Keratinocyte (primary cell): Measurements from ENCODE around the gene TEX51. TPM values are rescaled to one million over a fixed set of nuclear protein-coding genes. Genes with fewer than 3 reads are reported as not detected.

Experiments
- DNase-seq: peaks from one replicate; pipeline ENCODE4 v3.0.0-alpha.2; 2011; ENCODE audit warnings: low read depth, missing footprints, low spot score
- FAIRE-seq: peaks from 2 replicates; lab custom pipeline; 2011; peaks lifted over from hg19 to GRCh38; lab: Jason Lieb, UNC
- H2AFZ ChIP-seq: 2 replicates; pipeline ENCODE4 v1.6.0; 2012; ENCODE audit warnings: low read length, control low read depth, inconsistent platforms; ENCODE audit not compliant: control insufficient read depth
- H3K27ac ChIP-seq: 2 replicates; pipeline ENCODE4 v1.5.1; 2011; ENCODE audit warnings: low read length; ENCODE audit not compliant: control insufficient read depth, insufficient read depth
- H3K27me3 ChIP-seq: 3 replicates; pipeline ENCODE4 v1.6.0; 2011; ENCODE audit warnings: low read length; ENCODE audit not compliant: control insufficient read depth, insufficient read depth; ENCODE audit errors: extremely low read depth
- H3K36me3 ChIP-seq, 2 experiments: 2 replicates in 1 of 2; 3 replicates in 1 of 2; pipeline ENCODE4 v1.5.1; 2011; ENCODE audit warnings: low read length in 2 of 2, mild to moderate bottlenecking in 1 of 2; ENCODE audit not compliant: control insufficient read depth in 2 of 2, insufficient read depth in 2 of 2; ENCODE audit errors: extremely low read depth in 1 of 2
- H3K4me1 ChIP-seq: 3 replicates; pipeline ENCODE4 v1.5.1; 2011; ENCODE audit warnings: low read length; ENCODE audit not compliant: control insufficient read depth, insufficient read depth; ENCODE audit errors: extremely low read depth
- H3K4me2 ChIP-seq: 3 replicates; pipeline ENCODE4 v1.6.0; 2011; ENCODE audit warnings: low read depth, low read length; ENCODE audit not compliant: control insufficient read depth, insufficient read depth; ENCODE audit errors: extremely low read depth
- H3K4me3 ChIP-seq, 3 experiments: fragments of 200-600 bp in 1 of 3; sonication (generic) in 1 of 3; 2 replicates in 2 of 3; 3 replicates in 1 of 3; pipeline ENCODE4 v1.5.1; 2011 to 2016; ENCODE audit warnings: low read length in 3 of 3, mild to moderate bottlenecking in 3 of 3, control low read depth in 2 of 3, inconsistent platforms in 1 of 3, low read depth in 1 of 3, mixed read lengths in 1 of 3, mixed run types in 1 of 3, moderate library complexity in 1 of 3; ENCODE audit not compliant: control insufficient read depth in 2 of 3, insufficient read depth in 2 of 3; ENCODE audit errors: extremely low read depth in 1 of 3
- H3K79me2 ChIP-seq: 2 replicates; pipeline ENCODE4 v1.6.0; 2012; ENCODE audit warnings: low read length; ENCODE audit not compliant: control insufficient read depth, insufficient read depth
- H3K9ac ChIP-seq: 3 replicates; pipeline ENCODE4 v1.6.0; 2011; ENCODE audit warnings: low read length; ENCODE audit not compliant: control insufficient read depth, insufficient read depth; ENCODE audit errors: extremely low read depth
- H3K9me1 ChIP-seq: 3 replicates; pipeline ENCODE4 v1.6.0; 2011; ENCODE audit warnings: low read length; ENCODE audit not compliant: control insufficient read depth, insufficient read depth; ENCODE audit errors: extremely low read depth
- H3K9me3 ChIP-seq: 2 replicates; pipeline ENCODE4 v1.5.1; 2012; ENCODE audit warnings: low read depth, low read length; ENCODE audit not compliant: control insufficient read depth
- H4K20me1 ChIP-seq: 3 replicates; pipeline ENCODE4 v1.6.0; 2011; ENCODE audit warnings: low read length; ENCODE audit not compliant: control insufficient read depth, insufficient read depth; ENCODE audit errors: extremely low read depth
- EZH2 ChIP-seq: IDR thresholded peaks from one replicate; pipeline ENCODE4 v1.6.1; 2012; ENCODE audit warnings: inconsistent platforms, mild to moderate bottlenecking, low read length, moderate library complexity
- dilution Hi-C: fragments of 300-500 bp; cut with MboI; formaldehyde crosslinking; loops from one replicate; pipeline ENCODE4 v1.7.0; 2020; ENCODE audit warnings: low sequenced_read_pairs; ENCODE audit not compliant: extremely low pct_ligation_motif_present
- polyA plus RNA-seq, 5 experiments: library from polyadenylated mRNA; depleted of rRNA in 3 of 5; stranded (reverse) in 3 of 5; stranded (forward) in 1 of 5; unstranded in 1 of 5; fragments of >200 nt; gene quantifications; 1 replicate in 1 of 5; 2 replicates in 3 of 5; 3 replicates in 1 of 5; pipeline versions ENCODE4 v1.2.1 to v1.2.3, GENCODE V29; 2011 to 2012; ENCODE audit warnings: missing spikeins in 2 of 5, low read depth in 1 of 5, low replicate concordance in 1 of 5
- TF ChIP-seq, protein P1 (sequence below), 3 experiments: IDR thresholded peaks in 1 of 3; conservative IDR thresholded peaks in 1 of 3; optimal IDR thresholded peaks in 1 of 3; 2 replicates in 2 of 3; 3 replicates in 1 of 3; pipeline versions ENCODE3 to v1.5.1; 2011; ENCODE audit warnings: low read length in 3 of 3, mild to moderate bottlenecking in 3 of 3, moderate library complexity in 2 of 3, control low read depth in 1 of 3, inconsistent platforms in 1 of 3; ENCODE audit not compliant: insufficient read depth in 2 of 3; ENCODE audit errors: extremely low read depth in 1 of 3

TEX51 gene
- polyA plus RNA-seq, 1 donor (not counting 4 experiments of a cell fraction or from before 2014, with no cell fraction given), result not detected

DNA sequence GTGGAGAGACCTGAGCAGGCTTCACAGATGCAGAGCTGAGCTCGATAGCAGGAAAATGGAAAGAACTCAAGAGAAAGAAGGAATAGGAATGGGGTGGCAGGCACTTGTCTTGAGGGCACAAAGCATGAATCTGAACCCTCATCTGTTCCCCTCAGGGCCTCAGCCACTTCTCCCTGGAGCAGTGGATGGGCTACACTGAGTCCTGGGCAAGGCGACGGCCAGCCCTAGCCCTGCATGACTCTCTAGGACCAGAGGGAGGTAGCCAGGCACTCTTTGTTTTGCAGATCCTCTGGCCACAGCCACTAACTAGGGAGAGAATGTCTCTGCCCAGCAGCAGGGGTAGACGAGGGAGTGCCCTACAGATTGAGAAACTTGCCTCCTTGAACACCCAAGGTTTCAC is 3.4 kb upstream of the TEX51 start:
- no peak overlapping the region for H3K4me3 ChIP-seq
- H3K27ac ChIP-seq, result no peak overlapping the region
- H3K9me1 ChIP-seq, result no peaks in the 10 kb centered on the region
- DNase-seq, result no peak
- H3K79me2 ChIP-seq, result no peaks in the 10 kb centered on the region
- H3K4me1 ChIP-seq, result no peaks in the 10 kb centered on the region
- H3K9ac ChIP-seq, result no peak overlapping the region
- TF ChIP-seq EZH2, result no peak
- TF ChIP-seq, protein P1, sequence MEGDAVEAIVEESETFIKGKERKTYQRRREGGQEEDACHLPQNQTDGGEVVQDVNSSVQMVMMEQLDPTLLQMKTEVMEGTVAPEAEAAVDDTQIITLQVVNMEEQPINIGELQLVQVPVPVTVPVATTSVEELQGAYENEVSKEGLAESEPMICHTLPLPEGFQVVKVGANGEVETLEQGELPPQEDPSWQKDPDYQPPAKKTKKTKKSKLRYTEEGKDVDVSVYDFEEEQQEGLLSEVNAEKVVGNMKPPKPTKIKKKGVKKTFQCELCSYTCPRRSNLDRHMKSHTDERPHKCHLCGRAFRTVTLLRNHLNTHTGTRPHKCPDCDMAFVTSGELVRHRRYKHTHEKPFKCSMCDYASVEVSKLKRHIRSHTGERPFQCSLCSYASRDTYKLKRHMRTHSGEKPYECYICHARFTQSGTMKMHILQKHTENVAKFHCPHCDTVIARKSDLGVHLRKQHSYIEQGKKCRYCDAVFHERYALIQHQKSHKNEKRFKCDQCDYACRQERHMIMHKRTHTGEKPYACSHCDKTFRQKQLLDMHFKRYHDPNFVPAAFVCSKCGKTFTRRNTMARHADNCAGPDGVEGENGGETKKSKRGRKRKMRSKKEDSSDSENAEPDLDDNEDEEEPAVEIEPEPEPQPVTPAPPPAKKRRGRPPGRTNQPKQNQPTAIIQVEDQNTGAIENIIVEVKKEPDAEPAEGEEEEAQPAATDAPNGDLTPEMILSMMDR (optimal IDR thresholded peaks at IDR 0.05 in 1 of 3, IDR thresholded peaks at IDR 0.05 in 1 of 3, conservative IDR thresholded peaks at IDR 0.05 in 1 of 3; ENCODE audit: extremely low read depth in 1 of 3, insufficient read depth in 2 of 3, low read length in 3 of 3), result no peak
- H3K27me3 ChIP-seq, result no peaks in the 10 kb centered on the region
- dilution Hi-C loops, result no loop called here
- no peak overlapping the region for H2AFZ ChIP-seq
- no peaks in the 10 kb centered on the region for H3K9me3 ChIP-seq
- no peak overlapping the region for H3K4me2 ChIP-seq
- FAIRE-seq, result no peak
- no peaks in the 10 kb centered on the region for H3K36me3 ChIP-seq
- no peaks in the 10 kb centered on the region for H4K20me1 ChIP-seq

DNA sequence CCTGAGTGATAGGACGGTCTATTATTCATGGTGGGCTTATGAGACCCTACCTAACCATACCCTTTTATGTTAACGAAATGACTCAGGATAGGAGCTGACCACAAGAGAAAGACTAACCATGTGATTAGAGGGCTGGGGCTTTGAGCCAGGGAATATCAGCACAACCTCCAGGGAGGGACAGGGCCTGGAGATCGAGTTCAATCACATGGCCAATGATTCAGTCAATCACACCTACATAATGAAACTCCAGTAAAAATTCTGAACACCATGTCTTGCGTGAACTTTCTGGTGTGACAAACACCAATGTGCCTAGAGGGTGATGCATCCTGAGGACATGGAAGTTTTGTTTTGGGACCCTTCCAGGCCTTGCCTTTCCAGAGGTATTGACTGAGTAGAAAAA is 2.2 kb upstream of the TEX51 start:
- Histone ChIP-seq H3K9me3 (no peaks in the 10 kb centered on the region), H3K4me2 (no peak overlapping the region), H4K20me1 (no peaks in the 10 kb centered on the region), H3K9me1 (no peaks in the 10 kb centered on the region), H3K36me3 (no peaks in the 10 kb centered on the region), H2AFZ (no peak overlapping the region), H3K27ac (no peak overlapping the region), H3K9ac (no peak overlapping the region), H3K4me3 (no peak overlapping the region), H3K79me2 (no peaks in the 10 kb centered on the region), H3K4me1 (no peaks in the 10 kb centered on the region), H3K27me3 (no peaks in the 10 kb centered on the region)
- no peak for TF ChIP-seq EZH2
- TF ChIP-seq, protein P1 (optimal IDR thresholded peaks at IDR 0.05 in 1 of 3, IDR thresholded peaks at IDR 0.05 in 1 of 3, conservative IDR thresholded peaks at IDR 0.05 in 1 of 3; ENCODE audit: extremely low read depth in 1 of 3, insufficient read depth in 2 of 3, low read length in 3 of 3), result no peak
- DNase-seq, result no peak
- no peak for FAIRE-seq
- dilution Hi-C loops, result no loop called here
